ENCODE measurements around the gene ABHD16B. TPM values are rescaled to one million over a fixed set of nuclear protein-coding genes. Genes with fewer than 3 reads are reported as not detected.
A peak's percentile ranks its signal among the peaks of the same experiment; 100 is the strongest.

Gene ABHD16B
- total RNA-seq, 2 experiments from 2014 or later = not detected

DNA sequence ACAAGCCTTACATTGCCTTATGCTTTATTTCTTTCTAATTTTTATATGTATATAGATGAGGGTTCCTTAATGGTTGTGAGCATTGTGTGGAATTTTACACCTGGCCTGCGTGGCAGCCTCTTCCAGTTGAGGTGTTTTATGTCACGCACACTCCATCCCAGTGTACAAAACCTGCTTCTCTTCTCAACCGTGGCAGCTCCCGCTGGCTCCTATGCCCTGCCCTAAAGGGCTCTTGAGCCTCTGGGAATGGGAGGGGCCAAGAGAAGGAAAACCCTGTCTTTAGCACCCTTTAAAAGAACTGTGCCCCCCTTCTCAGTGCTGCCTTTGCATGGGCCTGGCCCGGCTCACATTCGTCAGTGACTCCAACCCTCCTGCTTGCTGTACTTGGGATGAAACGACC lies 29.3 kb downstream of the ABHD16B start:
- Mint-ChIP-seq H3K4me1 (ENCODE audit: low read depth) (peaks cover 4% of the 10 kb centered on the region), H3K36me3 (ENCODE audit: low read depth) (peaks cover 13% of the 10 kb centered on the region), H3K4me3 (no peak overlapping the region), H3K9me3 (no peaks in the 10 kb centered on the region), H3K27me3 (no peaks in the 10 kb centered on the region), H3K27ac (no peak overlapping the region)
- intact Hi-C loops (cut with micrococcal nuclease) = no loop called here
- DNase-seq = no peak
- ATAC-seq = no peak
- ChIA-PET CTCF (no interaction called here), POLR2A (no interaction called here)
- TF ChIP-seq, protein P1, sequence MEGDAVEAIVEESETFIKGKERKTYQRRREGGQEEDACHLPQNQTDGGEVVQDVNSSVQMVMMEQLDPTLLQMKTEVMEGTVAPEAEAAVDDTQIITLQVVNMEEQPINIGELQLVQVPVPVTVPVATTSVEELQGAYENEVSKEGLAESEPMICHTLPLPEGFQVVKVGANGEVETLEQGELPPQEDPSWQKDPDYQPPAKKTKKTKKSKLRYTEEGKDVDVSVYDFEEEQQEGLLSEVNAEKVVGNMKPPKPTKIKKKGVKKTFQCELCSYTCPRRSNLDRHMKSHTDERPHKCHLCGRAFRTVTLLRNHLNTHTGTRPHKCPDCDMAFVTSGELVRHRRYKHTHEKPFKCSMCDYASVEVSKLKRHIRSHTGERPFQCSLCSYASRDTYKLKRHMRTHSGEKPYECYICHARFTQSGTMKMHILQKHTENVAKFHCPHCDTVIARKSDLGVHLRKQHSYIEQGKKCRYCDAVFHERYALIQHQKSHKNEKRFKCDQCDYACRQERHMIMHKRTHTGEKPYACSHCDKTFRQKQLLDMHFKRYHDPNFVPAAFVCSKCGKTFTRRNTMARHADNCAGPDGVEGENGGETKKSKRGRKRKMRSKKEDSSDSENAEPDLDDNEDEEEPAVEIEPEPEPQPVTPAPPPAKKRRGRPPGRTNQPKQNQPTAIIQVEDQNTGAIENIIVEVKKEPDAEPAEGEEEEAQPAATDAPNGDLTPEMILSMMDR (IDR thresholded peaks at IDR 0.05) = no peak

DNA sequence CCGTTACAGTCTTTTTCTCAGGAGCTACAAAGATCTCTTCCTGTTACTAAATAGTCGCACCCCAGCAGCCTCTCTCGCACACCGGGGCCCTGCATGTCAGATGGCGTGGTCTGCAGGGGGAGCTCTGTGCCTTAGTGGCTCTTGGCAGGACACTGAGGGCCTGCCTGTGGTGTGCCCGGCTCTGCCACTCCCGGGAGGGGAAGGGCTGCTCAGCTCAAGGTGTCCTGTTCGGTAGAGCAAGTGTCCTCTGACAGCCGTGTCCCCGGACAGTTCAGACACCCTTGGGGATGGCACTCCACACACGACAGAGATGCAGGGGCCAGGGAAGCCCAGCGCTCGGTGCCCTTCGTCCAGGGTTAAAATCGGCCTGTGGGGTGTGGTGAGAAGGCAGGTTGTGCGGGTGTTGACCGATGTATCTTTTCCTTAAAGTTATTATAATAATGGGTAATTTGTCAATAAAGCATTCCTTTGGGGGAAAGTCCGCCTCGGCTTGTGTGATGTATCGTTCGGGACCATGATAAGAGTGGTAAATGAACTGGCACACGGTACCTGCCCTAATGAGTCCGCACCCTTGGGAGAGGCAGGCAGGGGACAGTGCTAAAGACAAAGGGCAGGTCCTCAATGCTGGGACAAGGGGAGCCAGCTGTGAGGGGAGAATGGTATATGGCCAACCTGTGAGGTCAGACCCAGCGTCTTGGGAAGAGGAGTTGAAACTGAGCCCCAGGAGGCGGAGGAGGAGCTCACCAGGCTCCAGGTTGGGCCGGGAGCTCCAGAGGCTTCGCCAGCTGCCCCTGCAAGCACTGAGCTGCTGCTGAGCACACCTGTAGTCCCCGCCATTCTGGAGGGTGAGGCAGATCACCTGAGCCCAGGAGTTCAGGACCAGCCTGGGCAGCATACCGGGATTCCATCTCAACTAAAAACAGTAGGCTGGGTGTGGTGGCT lies 30.0 kb downstream of the ABHD16B start:
- H3K27me3 Mint-ChIP-seq = no peaks in the 10 kb centered on the region
- ATAC-seq (no peak), DNase-seq (no peak)
- TF ChIP-seq, protein P1 (IDR thresholded peaks at IDR 0.05) = no peak
- POLR2A ChIA-PET = interaction anchor here (0.5 kb wide), 1 partner anchor 39 kb away, joined by 4 read pairs; no protein-coding TSS in a partner anchor
- H3K4me1 Mint-ChIP-seq (ENCODE audit: low read depth) = peaks cover 5% of the 10 kb centered on the region
- H3K36me3 Mint-ChIP-seq (ENCODE audit: low read depth) = peaks cover 15% of the 10 kb centered on the region
- no peaks in the 10 kb centered on the region for H3K9me3 Mint-ChIP-seq
- no peak overlapping the region for H3K4me3 Mint-ChIP-seq
- no peak overlapping the region for H3K27ac Mint-ChIP-seq
- intact Hi-C loops (cut with micrococcal nuclease) = no loop called here
- CTCF ChIA-PET = interaction anchor here (0.9 to 1.7 kb wide), 3 partner anchors 19 to 105 kb away, joined by 3 to 7 read pairs (median 3); partner anchors contain the start of gene TPD52L2

DNA sequence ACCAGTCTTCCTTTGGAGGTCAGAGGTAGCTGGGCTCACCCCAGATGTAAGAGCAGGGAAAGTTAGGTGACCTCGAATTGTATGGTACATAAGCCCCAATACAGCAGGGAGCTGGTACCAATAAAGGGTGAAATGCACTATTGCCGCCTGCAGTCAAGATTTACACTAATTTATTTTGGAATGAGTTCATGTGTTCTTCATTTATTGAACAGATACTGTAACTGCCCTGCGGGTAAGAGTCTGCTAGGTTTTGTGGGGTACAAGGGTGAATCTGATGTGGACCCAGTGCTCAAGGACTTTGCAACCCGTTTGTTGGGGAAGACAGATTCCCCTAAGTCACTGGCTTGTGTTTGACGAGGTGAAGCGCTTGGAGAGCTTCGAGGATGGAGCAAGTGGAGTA lies 31.1 kb downstream of the ABHD16B start:
- DNase-seq (no peak), ATAC-seq (no peak)
- TF ChIP-seq, protein P1 (IDR thresholded peaks at IDR 0.05) = no peak
- peaks cover 22% of the 10 kb centered on the region for H3K36me3 Mint-ChIP-seq (ENCODE audit: low read depth)
- no peaks in the 10 kb centered on the region for H3K27me3 Mint-ChIP-seq
- no peaks in the 10 kb centered on the region for H3K9me3 Mint-ChIP-seq
- POLR2A ChIA-PET = interaction anchor here (0.5 to 1.1 kb wide), 2 partner anchors 204 to 814 kb away, joined by 3 read pairs; no protein-coding TSS in a partner anchor
- intact Hi-C loops (cut with micrococcal nuclease) = no loop called here
- no peak overlapping the region for H3K4me3 Mint-ChIP-seq
- no peak overlapping the region for H3K27ac Mint-ChIP-seq
- peaks cover 13% of the 10 kb centered on the region for H3K4me1 Mint-ChIP-seq (ENCODE audit: low read depth)
- CTCF ChIA-PET = interaction anchor here (1.2 to 1.7 kb wide), 2 partner anchors 27 to 106 kb away, joined by 3 to 7 read pairs; partner anchors contain the start of gene TPD52L2

DNA sequence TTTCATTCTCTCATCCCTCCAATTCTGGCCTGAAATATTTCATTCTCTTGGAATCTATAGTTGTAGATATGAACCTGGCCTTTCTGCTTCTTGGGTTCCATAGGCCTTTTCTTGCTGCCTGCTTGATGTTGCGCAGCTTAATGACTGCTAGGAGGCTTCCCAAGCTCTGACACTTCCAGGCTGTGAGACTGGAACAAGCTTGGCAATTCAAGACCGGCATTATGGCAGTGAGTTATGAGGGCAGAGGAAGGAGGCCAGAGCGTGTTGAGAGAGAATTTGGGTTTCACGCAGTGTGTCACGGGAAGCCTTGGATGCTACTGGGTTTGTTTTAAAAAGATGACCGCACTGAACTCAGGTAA lies 32.7 kb downstream of the ABHD16B start:
- peaks cover 28% of the 10 kb centered on the region for H3K4me1 Mint-ChIP-seq (ENCODE audit: low read depth)
- H3K27ac Mint-ChIP-seq = peak overlapping the region; percentile 23
- H3K36me3 Mint-ChIP-seq (ENCODE audit: low read depth) = peaks cover 33% of the 10 kb centered on the region
- CTCF ChIA-PET = interaction anchor here (1.1 kb wide), 1 partner anchor 79 kb away, joined by 3 read pairs; no protein-coding TSS in a partner anchor
- TF ChIP-seq, protein P1 (IDR thresholded peaks at IDR 0.05) = no peak
- no peak for ATAC-seq
- peak overlapping the region; percentile 69 for H3K4me3 Mint-ChIP-seq
- H3K9me3 Mint-ChIP-seq = no peaks in the 10 kb centered on the region
- intact Hi-C loops (cut with micrococcal nuclease) = no loop called here
- no peak for DNase-seq
- no peaks in the 10 kb centered on the region for H3K27me3 Mint-ChIP-seq
- POLR2A ChIA-PET = interaction anchor here (1.1 to 3.9 kb wide), 5 partner anchors 9 to 70 kb away, joined by 3 to 25 read pairs (median 6); partner anchors contain the start of gene TPD52L2
